ENCODE data around the gene KHDRBS2. TPM values are rescaled to one million over a fixed set of nuclear protein-coding genes. Genes with fewer than 3 reads are reported as not detected.
"Not testable (repeated sequence)": the region's sequence is repeated elsewhere in the genome, so short reads cannot be mapped to it uniquely, and the experiment has no call there.

KHDRBS2 gene
- total RNA-seq, 1 donor from 2014 or later = 10.9 TPM

GRCh38 chr6:61809004-61809595, 476.9 kb downstream of the KHDRBS2 start:
- Histone ChIP-seq H3K27ac (no peak overlapping the region), H3K4me3 (no peak overlapping the region), H3K36me3 (no peaks in the 10 kb centered on the region), H3K27me3 (ENCODE audit: low read depth) (no peaks in the 10 kb centered on the region), H3K9me3 (no peaks in the 10 kb centered on the region), H3K4me1 (no peaks in the 10 kb centered on the region)
- TF ChIP-seq CTCF (IDR thresholded peaks at IDR 0.05) = peak; percentile 59
- DNase-seq (no peak), ATAC-seq (peak in 1 of 2 donors; percentile 69)
- intact Hi-C loops (cut with DNase I) = no loop called here

DNA sequence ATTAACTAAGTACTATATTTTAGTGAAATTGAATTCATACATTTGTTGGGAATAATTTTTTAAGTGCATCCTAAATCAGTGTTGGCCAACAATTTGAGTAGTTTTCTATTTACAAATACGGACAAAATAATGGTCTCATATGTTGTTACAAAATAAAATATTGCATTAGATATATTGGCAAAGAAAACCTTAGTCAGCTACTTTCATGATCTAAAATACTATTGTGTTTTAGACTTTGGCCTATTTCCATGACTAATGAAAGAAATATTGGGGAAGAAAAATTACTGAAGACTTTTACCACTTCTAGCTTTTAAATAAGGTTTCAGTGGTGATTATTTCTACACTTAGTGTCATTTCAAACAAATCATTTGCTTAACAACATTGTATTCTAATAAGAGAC, 498.0 kb downstream of the KHDRBS2 start:
- Histone ChIP-seq H3K4me1 (no peaks in the 10 kb centered on the region), H3K4me3 (no peak overlapping the region), H3K9me3 (no peaks in the 10 kb centered on the region), H3K27ac (no peak overlapping the region), H3K27me3 (ENCODE audit: low read depth) (no peaks in the 10 kb centered on the region), H3K36me3 (no peaks in the 10 kb centered on the region)
- no peak for TF ChIP-seq CTCF (IDR thresholded peaks at IDR 0.05)
- ATAC-seq (no peak), DNase-seq (no peak)
- intact Hi-C loops (cut with DNase I) = no loop called here

GRCh38 chr6:61769446-61769845, 516.6 kb downstream of the KHDRBS2 start:
- H3K27ac ChIP-seq; DNase-seq; H3K27me3 ChIP-seq (ENCODE audit: low read depth); H3K36me3 ChIP-seq; intact Hi-C loops (cut with DNase I); H3K4me3 ChIP-seq; ATAC-seq; H3K9me3 ChIP-seq; H3K4me1 ChIP-seq: not testable (repeated sequence)

GRCh38 chr6:61755739-61756138, 530.3 kb downstream of the KHDRBS2 start:
- Histone ChIP-seq H3K4me1 (no peaks in the 10 kb centered on the region), H3K36me3 (no peaks in the 10 kb centered on the region), H3K4me3 (no peak overlapping the region), H3K9me3 (no peaks in the 10 kb centered on the region), H3K27ac (no peak overlapping the region), H3K27me3 (ENCODE audit: low read depth) (no peaks in the 10 kb centered on the region)
- no peak for TF ChIP-seq CTCF (IDR thresholded peaks at IDR 0.05)
- intact Hi-C loops (cut with DNase I) = no loop called here
- no peak for ATAC-seq
- no peak for DNase-seq

- no peak for ATAC-seq
- H3K9me3 ChIP-seq = no peaks in the 10 kb centered on the region
- no peak for DNase-seq
- intact Hi-C loops (cut with DNase I) = no loop called here
- no peaks in the 10 kb centered on the region for H3K4me1 ChIP-seq
- H3K27me3 ChIP-seq (ENCODE audit: low read depth) = no peaks in the 10 kb centered on the region
- H3K4me3 ChIP-seq = no peak overlapping the region
- TF ChIP-seq CTCF (IDR thresholded peaks at IDR 0.05) = no peak
- H3K27ac ChIP-seq = no peak overlapping the region
- no peaks in the 10 kb centered on the region for H3K36me3 ChIP-seq
These were observed 534.0 kb downstream of the KHDRBS2 start for GRCh38 chr6:61751986-61752385.

DNA sequence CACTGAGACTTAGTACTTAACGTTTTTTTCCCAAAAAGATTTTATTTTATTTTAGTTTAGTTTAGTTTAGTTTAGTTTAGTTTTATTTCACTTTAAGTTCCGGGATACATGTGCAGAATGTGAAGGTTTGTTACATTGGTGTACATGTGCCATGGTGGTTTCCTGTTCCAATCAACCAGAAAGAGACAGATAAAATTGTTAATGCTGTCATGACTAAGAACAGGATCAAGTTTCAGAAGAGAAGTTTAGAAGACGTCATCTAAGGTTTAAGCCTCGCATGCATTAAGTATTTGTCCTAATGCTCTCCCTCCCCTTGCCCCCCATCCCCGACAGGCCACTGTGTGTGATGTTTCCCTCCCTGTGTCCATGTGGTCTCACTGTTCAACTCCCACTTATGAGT, 540.0 kb downstream of the KHDRBS2 start:
- Histone ChIP-seq H3K4me1 (no peaks in the 10 kb centered on the region), H3K27ac (no peak overlapping the region), H3K36me3 (no peaks in the 10 kb centered on the region), H3K9me3 (no peaks in the 10 kb centered on the region), H3K27me3 (ENCODE audit: low read depth) (no peaks in the 10 kb centered on the region), H3K4me3 (no peak overlapping the region)
- no peak for ATAC-seq
- intact Hi-C loops (cut with DNase I) = no loop called here
- DNase-seq = no peak
- TF ChIP-seq CTCF (IDR thresholded peaks at IDR 0.05) = no peak
